Activated T-helper 1 cell treated with anti-CD3 and anti-CD28 coated beads, Interleukin-2, amount 50 U/mL, for 16 hours (primary cell): Measurements from ENCODE around the gene DOC2A.
"Not testable (repeated sequence)": the region's sequence is repeated elsewhere in the genome, so short reads cannot be mapped to it uniquely, and the experiment has no call there.

Experiments used
- DNase-seq, 2 donors: peaks; one replicate each; pipeline ENCODE4 v3.0.0-alpha.2; 2020; ENCODE audit warnings: low read depth in 1 of 2, low spot score in 1 of 2

DOC2A gene

DNA sequence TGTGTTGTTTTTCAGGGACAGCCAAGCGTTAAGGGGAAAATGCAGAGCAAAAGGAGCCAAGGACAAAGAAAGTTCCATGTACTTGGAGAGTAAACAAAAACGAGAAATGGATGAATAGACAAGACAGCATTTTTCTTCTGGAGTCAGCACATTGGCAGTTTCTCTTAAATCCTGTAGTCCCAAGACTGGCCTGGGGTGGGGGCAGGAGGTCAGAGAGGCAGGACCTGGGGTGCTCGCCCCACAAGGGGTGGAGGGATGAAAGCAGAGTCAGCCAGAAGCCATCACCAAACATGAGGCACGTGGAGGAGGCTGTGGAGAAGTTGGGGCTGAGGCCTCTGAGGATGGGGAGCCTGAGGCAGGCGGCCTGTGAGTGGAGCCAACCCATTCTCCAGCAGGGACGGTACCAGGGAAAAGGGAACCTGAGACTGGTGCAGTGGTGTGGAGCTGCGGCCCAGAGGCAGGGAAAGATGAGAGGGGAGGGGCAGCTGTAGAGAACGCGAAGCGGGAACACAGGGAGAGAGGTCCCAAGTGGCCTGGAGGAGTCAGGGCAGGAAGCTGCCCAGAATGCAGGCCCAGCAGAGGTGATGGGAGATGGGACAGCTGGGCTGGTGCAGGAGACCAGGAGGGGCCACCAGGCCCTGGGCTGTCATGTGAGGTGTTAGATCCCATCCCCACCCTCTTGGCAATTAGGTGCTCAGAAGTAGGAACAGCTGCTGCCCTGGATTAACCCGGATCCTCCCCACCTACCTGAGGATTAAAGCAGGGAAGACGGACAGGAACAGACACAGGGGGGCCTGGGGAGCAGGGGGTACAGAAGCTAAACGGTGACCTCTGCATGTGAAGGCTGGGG lies 17.0 kb upstream of the DOC2A start:
- DNase-seq = no peak

DNA sequence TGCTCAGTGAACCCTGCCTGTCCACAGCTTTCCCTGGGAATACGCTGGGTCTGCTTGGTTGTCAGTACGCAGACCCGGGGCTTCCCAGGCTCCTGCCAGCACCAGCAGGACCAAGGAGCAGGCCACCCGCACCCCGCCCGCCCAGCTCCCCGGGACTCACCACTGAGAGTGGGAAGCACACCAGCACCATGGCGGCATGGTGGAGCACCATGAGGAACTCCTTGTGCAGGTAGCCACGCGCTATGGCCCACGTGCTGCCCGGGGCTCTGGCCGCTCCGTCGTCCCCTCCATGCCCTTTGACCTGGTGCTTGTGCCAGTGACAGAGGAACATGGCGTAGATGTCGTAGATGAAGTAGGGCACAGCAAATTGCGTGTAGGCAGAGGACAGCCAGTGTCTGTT lies 15.6 kb upstream of the DOC2A start:
- DNase-seq = no peak

GRCh38 chr16:30025574-30025973 lies 14.7 kb upstream of the DOC2A start:
- DNase-seq = no peak

DNA sequence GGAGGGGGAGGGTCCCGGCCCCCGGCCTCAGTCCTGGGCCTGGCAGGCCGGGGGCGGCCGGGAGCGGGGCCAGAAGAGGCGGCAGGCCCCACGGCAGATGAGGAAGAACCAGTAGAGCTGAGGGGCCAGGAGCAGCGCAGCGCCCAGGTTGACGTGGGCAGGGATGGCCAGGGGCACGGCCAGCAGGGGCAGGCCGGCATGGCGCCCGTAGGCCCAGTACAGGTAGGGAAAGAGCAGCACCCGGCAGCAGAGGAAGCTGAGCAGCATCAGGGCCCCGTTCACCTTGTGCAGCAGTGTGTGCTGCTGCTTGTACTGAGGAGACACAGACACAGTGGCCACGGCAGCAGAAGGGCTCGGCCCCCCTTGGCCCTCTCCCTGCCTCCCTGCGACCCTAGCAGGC lies 14.3 kb upstream of the DOC2A start:
- no peak for DNase-seq

GRCh38 chr16:30024451-30024850 lies 13.6 kb upstream of the DOC2A start:
- no peak for DNase-seq

DNA sequence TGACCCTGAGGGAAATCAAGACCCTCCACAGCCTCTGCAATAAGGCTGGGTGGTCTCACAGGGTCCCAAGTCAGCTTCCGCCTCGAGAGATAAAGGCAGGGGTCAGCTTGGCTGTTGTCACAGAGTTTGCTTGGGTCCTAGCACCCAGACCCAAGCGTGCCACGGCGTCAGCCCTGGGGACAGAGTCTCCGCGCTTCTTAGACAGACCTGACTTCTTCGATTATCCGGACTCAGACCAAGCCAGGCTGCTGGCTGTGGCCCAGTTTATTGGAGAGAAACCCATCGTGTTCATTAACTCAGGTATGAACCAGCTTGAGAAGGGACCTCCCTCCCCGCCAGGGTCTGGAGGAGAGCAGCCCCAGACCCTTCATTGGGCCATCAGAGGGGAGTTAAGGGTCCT lies 12.8 kb upstream of the DOC2A start:
- DNase-seq = no peak

- no peak for DNase-seq
Observed at GRCh38 chr16:30022887-30023286, 12.1 kb upstream of the DOC2A start, which contains the start of gene C16orf92. TSS of gene C16orf92 (plus strand) at chr16:30023198. CDS start at chr16:30023341, 143 bp downstream.

- no peak for DNase-seq
Observed at GRCh38 chr16:30018731-30019158, 7.9 kb upstream of the DOC2A start.

GRCh38 chr16:30017937-30018336 lies 7.1 kb upstream of the DOC2A start:
- not testable (repeated sequence) for DNase-seq

GRCh38 chr16:30017277-30017656 lies 6.4 kb upstream of the DOC2A start:
- DNase-seq = no peak

DNA sequence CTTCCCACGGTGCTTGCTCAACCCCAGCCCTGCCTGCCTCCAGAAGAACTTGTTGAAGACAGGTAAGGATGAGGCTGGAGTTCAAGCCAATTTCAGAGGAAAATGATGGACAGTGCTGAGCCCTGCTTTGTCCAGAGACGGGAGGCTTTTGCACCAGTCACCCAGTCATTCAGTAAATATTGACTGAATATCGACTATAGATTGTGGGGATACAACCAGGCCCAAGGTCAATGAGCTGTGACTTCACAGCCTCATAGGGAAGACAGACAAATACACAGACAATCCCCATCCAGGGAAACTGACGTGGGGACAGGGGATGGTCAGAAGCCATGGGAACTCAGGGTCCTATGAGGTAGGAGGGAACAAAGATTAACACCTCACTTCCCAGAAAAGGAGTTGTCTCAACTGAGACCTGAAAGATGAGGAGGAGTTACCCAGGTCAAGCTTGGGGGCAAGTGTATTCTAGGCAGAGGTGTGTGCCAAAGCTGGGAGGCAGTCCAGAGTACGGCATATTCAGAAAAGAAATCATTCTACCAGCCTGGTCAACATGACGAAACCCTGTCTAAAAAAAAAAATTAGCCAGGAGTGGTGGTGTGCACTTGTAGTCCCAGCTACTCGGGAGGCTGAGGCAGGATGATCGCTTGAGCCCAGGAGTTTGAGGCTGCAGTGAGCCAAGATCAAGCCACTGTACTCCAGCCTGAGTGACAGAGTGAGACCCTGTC lies 5.9 kb upstream of the DOC2A start:
- DNase-seq = no peak

GRCh38 chr16:30015450-30015849 lies 4.6 kb upstream of the DOC2A start:
- not testable (repeated sequence) for DNase-seq

- not testable (repeated sequence) for DNase-seq
Observed at GRCh38 chr16:30012598-30012997, 1.8 kb upstream of the DOC2A start.

- DNase-seq = no peak
Observed at GRCh38 chr16:30011714-30012504, 1.1 kb upstream of the DOC2A start.

GRCh38 chr16:30009990-30010843 lies 610 bp downstream of the DOC2A start:
- no peak for DNase-seq

DNA sequence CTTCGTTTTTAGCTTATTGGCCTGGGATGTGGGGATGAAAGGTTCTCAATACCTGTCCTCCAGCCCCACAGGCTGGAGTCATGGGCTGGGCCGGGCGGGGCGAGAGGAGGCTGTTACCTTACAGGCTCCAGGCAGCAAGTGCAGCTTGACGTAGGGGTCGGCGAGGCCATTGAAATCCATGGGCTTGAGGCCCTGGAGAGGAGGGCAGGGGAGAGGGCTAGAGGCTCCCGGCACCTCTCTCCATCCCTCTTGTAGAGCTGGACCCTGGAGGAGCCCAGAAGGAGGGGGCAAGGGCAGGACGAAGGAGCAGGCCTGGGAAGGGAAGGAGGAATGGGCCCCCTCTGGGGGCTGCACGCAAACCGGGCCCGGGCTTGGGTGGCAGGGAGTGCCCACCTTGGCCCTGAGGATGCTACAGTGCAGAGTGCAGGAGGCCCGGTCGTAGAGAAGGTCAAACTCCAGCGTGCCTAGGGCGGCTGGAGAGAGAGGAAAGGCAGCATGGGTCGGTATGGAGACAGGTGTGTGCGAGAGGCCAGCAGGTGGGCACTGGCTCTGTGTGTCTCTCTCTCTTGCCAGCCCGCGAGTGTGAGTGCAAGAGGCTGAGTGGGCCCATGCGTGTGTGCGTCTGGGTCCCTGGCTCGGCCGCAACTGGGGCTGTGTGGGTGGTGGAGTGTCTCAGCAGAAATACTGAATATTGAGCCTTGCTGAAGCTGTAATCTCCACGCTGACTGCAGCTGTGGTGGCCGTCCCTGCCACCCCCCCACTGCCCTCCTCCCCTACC lies 1.6 kb downstream of the DOC2A start:
- DNase-seq = no peak

GRCh38 chr16:30007378-30007895 lies 3.4 kb downstream of the DOC2A start:
- DNase-seq = no peak

DNA sequence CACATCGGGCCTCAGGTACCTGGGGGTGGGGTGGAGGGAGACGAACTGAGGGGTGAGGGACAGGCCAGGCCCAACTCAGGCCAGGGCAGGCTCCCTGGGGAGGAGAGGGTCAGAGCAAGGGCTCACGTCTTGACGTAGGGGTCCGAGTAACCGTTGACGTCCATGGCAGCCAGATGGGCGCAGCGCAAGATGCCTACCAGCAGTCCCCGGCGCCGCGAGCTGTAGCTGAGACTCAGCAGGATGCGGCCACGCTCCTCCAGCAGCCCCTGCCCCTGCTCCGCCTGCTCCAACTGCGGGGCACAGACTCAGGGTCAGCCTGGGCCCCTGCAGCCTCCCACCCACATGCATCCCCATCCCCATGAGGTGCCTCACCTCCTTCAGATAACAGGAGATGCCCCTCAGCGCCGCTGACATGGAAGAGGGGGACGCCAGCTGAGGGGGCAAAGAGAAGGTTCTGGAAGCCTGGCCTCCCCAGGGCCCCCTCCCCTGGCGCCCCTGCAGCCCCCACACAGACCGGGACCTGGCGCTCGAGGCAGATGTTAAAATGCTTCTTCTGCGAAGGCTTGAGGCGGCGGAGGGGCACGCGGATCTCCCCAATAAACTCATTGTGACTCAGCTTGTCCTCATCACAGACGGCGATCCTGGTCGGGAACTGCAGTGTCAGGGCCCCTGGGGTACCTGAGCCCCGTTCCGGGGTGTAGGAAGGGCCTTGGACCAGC lies 4.0 kb downstream of the DOC2A start:
- DNase-seq = no peak

GRCh38 chr16:30006095-30006473 lies 4.7 kb downstream of the DOC2A start:
- no peak for DNase-seq
